ENCODE results near the gene CAPN1. TPM values are rescaled to one million over a fixed set of nuclear protein-coding genes. Genes with fewer than 3 reads are reported as not detected.
"Not testable (repeated sequence)": the region's sequence is repeated elsewhere in the genome, so short reads cannot be mapped to it uniquely, and the experiment has no call there.

CAPN1 gene
- total and polyA plus RNA-seq, 2 donors, result 31.9 to 104 TPM

- H3K4me1 ChIP-seq (ENCODE audit: control insufficient read depth in 2 of 2, insufficient read depth in 2 of 2, low read length in 2 of 2), result no peaks in the 10 kb centered on the region
- DNase-seq (ENCODE audit: low read depth in 6 of 9, low spot score in 9 of 9), result no peak
- no peak overlapping the region for H3K4me3 ChIP-seq (ENCODE audit: low read length in 2 of 2)
- H3K9me3 ChIP-seq (ENCODE audit: control insufficient read depth in 2 of 2, insufficient read depth in 1 of 2, low read length in 1 of 2), result peaks cover 0 to 2% of the 10 kb centered on the region in 2 donors
- H3K27me3 ChIP-seq (ENCODE audit: control insufficient read depth in 2 of 2, insufficient read depth in 1 of 2, low read length in 1 of 2), result peaks cover 0 to 4% of the 10 kb centered on the region in 2 donors
- no peak overlapping the region for H3K27ac ChIP-seq (ENCODE audit: low read depth in 1 of 2, low read length in 1 of 2)
- no peaks in the 10 kb centered on the region for H3K36me3 ChIP-seq (ENCODE audit: control insufficient read depth in 2 of 2, insufficient read depth in 2 of 2, low read length in 1 of 2)
- 84% methylated on average over 23 of the region's 23 CpGs for WGBS
Observed at GRCh38 chr11:65236194-65237059, 54.7 kb downstream of the CAPN1 start.

- not testable (repeated sequence) for H3K27ac ChIP-seq (ENCODE audit: low read depth in 1 of 2, low read length in 1 of 2); H3K4me1 ChIP-seq (ENCODE audit: control insufficient read depth in 2 of 2, insufficient read depth in 2 of 2, low read length in 2 of 2); H3K4me3 ChIP-seq (ENCODE audit: low read length in 2 of 2); H3K36me3 ChIP-seq (ENCODE audit: control insufficient read depth in 2 of 2, insufficient read depth in 2 of 2, low read length in 1 of 2); H3K27me3 ChIP-seq (ENCODE audit: control insufficient read depth in 2 of 2, insufficient read depth in 1 of 2, low read length in 1 of 2); DNase-seq (ENCODE audit: low read depth in 6 of 9, low spot score in 9 of 9)
- WGBS, result 85% methylated on average over 4 of the region's 6 CpGs
- peaks cover 0 to 12% of the 10 kb centered on the region in 2 donors for H3K9me3 ChIP-seq (ENCODE audit: control insufficient read depth in 2 of 2, insufficient read depth in 1 of 2, low read length in 1 of 2)
Observed at GRCh38 chr11:65238302-65238701, 56.6 kb downstream of the CAPN1 start.

GRCh38 chr11:65241134-65241533 is 59.4 kb downstream of the CAPN1 start:
- no peak overlapping the region for H3K4me3 ChIP-seq (ENCODE audit: low read length in 2 of 2)
- no peak overlapping the region for H3K27ac ChIP-seq (ENCODE audit: low read depth in 1 of 2, low read length in 1 of 2)
- no peak for DNase-seq (ENCODE audit: low read depth in 6 of 9, low spot score in 9 of 9)
- H3K36me3 ChIP-seq (ENCODE audit: control insufficient read depth in 2 of 2, insufficient read depth in 2 of 2, low read length in 1 of 2), result no peaks in the 10 kb centered on the region
- H3K9me3 ChIP-seq (ENCODE audit: control insufficient read depth in 2 of 2, insufficient read depth in 1 of 2, low read length in 1 of 2), result peaks cover 0 to 12% of the 10 kb centered on the region in 2 donors
- no peaks in the 10 kb centered on the region for H3K4me1 ChIP-seq (ENCODE audit: control insufficient read depth in 2 of 2, insufficient read depth in 2 of 2, low read length in 2 of 2)
- H3K27me3 ChIP-seq (ENCODE audit: control insufficient read depth in 2 of 2, insufficient read depth in 1 of 2, low read length in 1 of 2), result peaks cover 0 to 4% of the 10 kb centered on the region in 2 donors
- 82% methylated on average over 5 of the region's 5 CpGs for WGBS

- peaks cover 0 to 12% of the 10 kb centered on the region in 2 donors for H3K9me3 ChIP-seq (ENCODE audit: control insufficient read depth in 2 of 2, insufficient read depth in 1 of 2, low read length in 1 of 2)
- H3K4me3 ChIP-seq (ENCODE audit: low read length in 2 of 2), result no peak overlapping the region
- H3K27ac ChIP-seq (ENCODE audit: low read depth in 1 of 2, low read length in 1 of 2), result no peak overlapping the region
- H3K27me3 ChIP-seq (ENCODE audit: control insufficient read depth in 2 of 2, insufficient read depth in 1 of 2, low read length in 1 of 2), result no peaks in the 10 kb centered on the region
- no peak for DNase-seq (ENCODE audit: low read depth in 6 of 9, low spot score in 9 of 9)
- H3K36me3 ChIP-seq (ENCODE audit: control insufficient read depth in 2 of 2, insufficient read depth in 2 of 2, low read length in 1 of 2), result no peaks in the 10 kb centered on the region
- H3K4me1 ChIP-seq (ENCODE audit: control insufficient read depth in 2 of 2, insufficient read depth in 2 of 2, low read length in 2 of 2), result no peaks in the 10 kb centered on the region
Observed at GRCh38 chr11:65241692-65242091, 60.0 kb downstream of the CAPN1 start.

- H3K27ac ChIP-seq (ENCODE audit: low read depth in 1 of 2, low read length in 1 of 2), result no peak overlapping the region
- no peaks in the 10 kb centered on the region for H3K36me3 ChIP-seq (ENCODE audit: control insufficient read depth in 2 of 2, insufficient read depth in 2 of 2, low read length in 1 of 2)
- H3K4me3 ChIP-seq (ENCODE audit: low read length in 2 of 2), result no peak overlapping the region
- peaks cover 0 to 12% of the 10 kb centered on the region in 2 donors for H3K9me3 ChIP-seq (ENCODE audit: control insufficient read depth in 2 of 2, insufficient read depth in 1 of 2, low read length in 1 of 2)
- 94% methylated on average over 6 of the region's 6 CpGs for WGBS
- DNase-seq (ENCODE audit: low read depth in 6 of 9, low spot score in 9 of 9), result no peak
- H3K27me3 ChIP-seq (ENCODE audit: control insufficient read depth in 2 of 2, insufficient read depth in 1 of 2, low read length in 1 of 2), result no peaks in the 10 kb centered on the region
- no peaks in the 10 kb centered on the region for H3K4me1 ChIP-seq (ENCODE audit: control insufficient read depth in 2 of 2, insufficient read depth in 2 of 2, low read length in 2 of 2)
Observed at GRCh38 chr11:65242389-65242788, 60.7 kb downstream of the CAPN1 start.

GRCh38 chr11:65243797-65244196 is 62.1 kb downstream of the CAPN1 start:
- no peak for DNase-seq (ENCODE audit: low read depth in 6 of 9, low spot score in 9 of 9)
- no peaks in the 10 kb centered on the region for H3K4me1 ChIP-seq (ENCODE audit: control insufficient read depth in 2 of 2, insufficient read depth in 2 of 2, low read length in 2 of 2)
- no peaks in the 10 kb centered on the region for H3K27me3 ChIP-seq (ENCODE audit: control insufficient read depth in 2 of 2, insufficient read depth in 1 of 2, low read length in 1 of 2)
- H3K27ac ChIP-seq (ENCODE audit: low read depth in 1 of 2, low read length in 1 of 2), result no peak overlapping the region
- H3K9me3 ChIP-seq (ENCODE audit: control insufficient read depth in 2 of 2, insufficient read depth in 1 of 2, low read length in 1 of 2), result peaks cover 0 to 12% of the 10 kb centered on the region in 2 donors
- H3K36me3 ChIP-seq (ENCODE audit: control insufficient read depth in 2 of 2, insufficient read depth in 2 of 2, low read length in 1 of 2), result no peaks in the 10 kb centered on the region
- WGBS, result 89% methylated on average over 4 of the region's 4 CpGs
- H3K4me3 ChIP-seq (ENCODE audit: low read length in 2 of 2), result no peak overlapping the region

GRCh38 chr11:65245046-65245445 is 63.3 kb downstream of the CAPN1 start:
- not testable (repeated sequence) for DNase-seq (ENCODE audit: low read depth in 6 of 9, low spot score in 9 of 9); H3K4me3 ChIP-seq (ENCODE audit: low read length in 2 of 2); H3K27ac ChIP-seq (ENCODE audit: low read depth in 1 of 2, low read length in 1 of 2); H3K4me1 ChIP-seq (ENCODE audit: control insufficient read depth in 2 of 2, insufficient read depth in 2 of 2, low read length in 2 of 2); H3K36me3 ChIP-seq (ENCODE audit: control insufficient read depth in 2 of 2, insufficient read depth in 2 of 2, low read length in 1 of 2); H3K27me3 ChIP-seq (ENCODE audit: control insufficient read depth in 2 of 2, insufficient read depth in 1 of 2, low read length in 1 of 2)
- H3K9me3 ChIP-seq (ENCODE audit: control insufficient read depth in 2 of 2, insufficient read depth in 1 of 2, low read length in 1 of 2), result peaks cover 0 to 12% of the 10 kb centered on the region in 2 donors
- 99% methylated on average over 8 of the region's 8 CpGs for WGBS

- H3K27me3 ChIP-seq (ENCODE audit: control insufficient read depth in 2 of 2, insufficient read depth in 1 of 2, low read length in 1 of 2), result peaks cover 0 to under 1% of the 10 kb centered on the region in 2 donors
- no peak for DNase-seq (ENCODE audit: low read depth in 6 of 9, low spot score in 9 of 9)
- H3K9me3 ChIP-seq (ENCODE audit: control insufficient read depth in 2 of 2, insufficient read depth in 1 of 2, low read length in 1 of 2), result peaks cover 0 to 9% of the 10 kb centered on the region in 2 donors
- 91% methylated on average over 5 of the region's 5 CpGs for WGBS
- H3K4me1 ChIP-seq (ENCODE audit: control insufficient read depth in 2 of 2, insufficient read depth in 2 of 2, low read length in 2 of 2), result peaks cover 0 to 4% of the 10 kb centered on the region in 2 donors
- H3K27ac ChIP-seq (ENCODE audit: low read depth in 1 of 2, low read length in 1 of 2), result no peak overlapping the region
- no peak overlapping the region for H3K4me3 ChIP-seq (ENCODE audit: low read length in 2 of 2)
- no peaks in the 10 kb centered on the region for H3K36me3 ChIP-seq (ENCODE audit: control insufficient read depth in 2 of 2, insufficient read depth in 2 of 2, low read length in 1 of 2)
Observed at GRCh38 chr11:65246506-65246905, 64.8 kb downstream of the CAPN1 start.

GRCh38 chr11:65248184-65248710 is 66.5 kb downstream of the CAPN1 start:
- not testable (repeated sequence) for H3K27ac ChIP-seq (ENCODE audit: low read depth in 1 of 2, low read length in 1 of 2); H3K4me3 ChIP-seq (ENCODE audit: low read length in 2 of 2); DNase-seq (ENCODE audit: low read depth in 6 of 9, low spot score in 9 of 9); H3K4me1 ChIP-seq (ENCODE audit: control insufficient read depth in 2 of 2, insufficient read depth in 2 of 2, low read length in 2 of 2); H3K36me3 ChIP-seq (ENCODE audit: control insufficient read depth in 2 of 2, insufficient read depth in 2 of 2, low read length in 1 of 2); H3K27me3 ChIP-seq (ENCODE audit: control insufficient read depth in 2 of 2, insufficient read depth in 1 of 2, low read length in 1 of 2); H3K9me3 ChIP-seq (ENCODE audit: control insufficient read depth in 2 of 2, insufficient read depth in 1 of 2, low read length in 1 of 2)
- 92% methylated on average over 9 of the region's 9 CpGs for WGBS

Measured in thymus (tissue), 11 donors.